Adrenal gland (tissue), 12 donors: ENCODE measurements around the gene CERS3. TPM values are rescaled to one million over a fixed set of nuclear protein-coding genes. Genes with fewer than 3 reads are reported as not detected.

Source experiments
- DNase-seq, 7 donors: peaks; one replicate each; pipeline ENCODE4 v3.0.0-alpha.2; 2019 to 2020
- H3K27ac ChIP-seq, 5 donors: fragments of 200-600 bp; sonication (generic) in 4 of 5; 1 replicate in 3 of 5; 2 replicates in 2 of 5; pipeline versions ENCODE4 v1.5.1 to v1.8.0; 2016 to 2020; ENCODE audit warnings: mild to moderate bottlenecking in 1 of 5
- H3K27me3 ChIP-seq: fragments of 200-600 bp; 2 replicates; pipeline ENCODE4 v1.8.0; 2021
- H3K36me3 ChIP-seq, 2 donors: fragments of 200-600 bp; replicated peaks in 1 of 2; 1 replicate in 1 of 2; 2 replicates in 1 of 2; pipeline versions ENCODE4 v1.5.1 to v1.8.0; 2018 to 2022
- H3K4me1 ChIP-seq, 2 donors: fragments of 200-600 bp; replicated peaks in 1 of 2; 1 replicate in 1 of 2; 2 replicates in 1 of 2; pipeline versions ENCODE4 v1.5.1 to v1.8.0; 2018 to 2021
- H3K4me3 ChIP-seq, 4 donors: fragments of 200-600 bp; sonication (generic) in 3 of 4; one replicate each; pipeline ENCODE4 v1.5.1; 2016 to 2018
- H3K9me3 ChIP-seq, 3 donors: fragments of 200-600 bp; sonication (generic) in 1 of 3; replicated peaks in 1 of 3; 1 replicate in 2 of 3; 2 replicates in 1 of 3; pipeline versions ENCODE4 v1.5.1 to v1.8.0; 2016 to 2021
- POLR2A ChIP-seq, 2 donors: fragments of 450-650 bp; IDR thresholded peaks; one replicate each; pipeline ENCODE4 v1.6.1; 2017; ENCODE audit warnings: antibody characterized with exemption in 2 of 2, mild to moderate bottlenecking in 2 of 2, moderate library complexity in 1 of 2
- WGBS, 4 donors: extraction: QIAGEN DNeasy Blood & Tissue Kit in 2 of 4; methylation state at CpG; one replicate each; pipeline versions ENCODE4 v1.1.5 to v1.1.7; 2013 to 2017; 5-methylcytosine and 5-hydroxymethylcytosine counted together
- intact Hi-C, 2 donors: fragments of 100-400 bp; cut with DNase I; formaldehyde crosslinking; loops; one replicate each; pipeline versions ENCODE4 v1.14.1 to v1.15.0; 2022 to 2023
- polyA plus RNA-seq, 3 donors: library from polyadenylated mRNA; stranded (reverse); fragments of 200-250 nt in 2 of 3; fragments of 350-450 nt in 1 of 3; fragmentation: Illumina TruSeq in 1 of 3; extraction: RNeasy Lipid Tissue Mini Kit (QIAGEN cat#74804) in 1 of 3; gene quantifications; one replicate each; pipeline ENCODE4 v1.2.3, GENCODE V29; 2013 to 2014
- total RNA-seq, 9 donors: library from RNA; depleted of rRNA in 4 of 9; stranded (reverse); fragments of >200 nt in 4 of 9; fragments of 120-200 nt in 1 of 9; fragmentation: NEBNext Ultra II Directional in 1 of 9; extraction: Animal tissue kit (Norgen Biotek cat#: 25700) in 1 of 9; gene quantifications; one replicate each; pipeline versions ENCODE4 v1.1.0 to v1.2.4, GENCODE V29; 2013 to 2023
- TF ChIP-seq, protein P1 (sequence below), 6 experiments: fragments of 450-650 bp in 4 of 6; fragments of 200-600 bp in 2 of 6; sonication (generic) in 1 of 6; IDR thresholded peaks; 1 replicate in 5 of 6; 2 replicates in 1 of 6; pipeline versions ENCODE4 v1.5.1 to v1.8.0; 2016 to 2021; ENCODE audit warnings: antibody characterized with exemption in 6 of 6, mild to moderate bottlenecking in 2 of 6, moderate library complexity in 1 of 6
- donor health status: healthy with polysubstance abuse.
- donor health status: Bipolar disorder and iron deficiency.
- donor health status: DM: yes; HTN: yes; CAD: no.
- donor health status: DM: no; HTN: no; CAD: no.
- donor health status: DM: no; HTN: no; CAD: no.
- donor health status: DM: yes; HTN: yes; CAD: no.

The CERS3 gene
- total and polyA plus RNA-seq, 12 donors, result 0.07 to 0.08 TPM; not detected in 10

DNA sequence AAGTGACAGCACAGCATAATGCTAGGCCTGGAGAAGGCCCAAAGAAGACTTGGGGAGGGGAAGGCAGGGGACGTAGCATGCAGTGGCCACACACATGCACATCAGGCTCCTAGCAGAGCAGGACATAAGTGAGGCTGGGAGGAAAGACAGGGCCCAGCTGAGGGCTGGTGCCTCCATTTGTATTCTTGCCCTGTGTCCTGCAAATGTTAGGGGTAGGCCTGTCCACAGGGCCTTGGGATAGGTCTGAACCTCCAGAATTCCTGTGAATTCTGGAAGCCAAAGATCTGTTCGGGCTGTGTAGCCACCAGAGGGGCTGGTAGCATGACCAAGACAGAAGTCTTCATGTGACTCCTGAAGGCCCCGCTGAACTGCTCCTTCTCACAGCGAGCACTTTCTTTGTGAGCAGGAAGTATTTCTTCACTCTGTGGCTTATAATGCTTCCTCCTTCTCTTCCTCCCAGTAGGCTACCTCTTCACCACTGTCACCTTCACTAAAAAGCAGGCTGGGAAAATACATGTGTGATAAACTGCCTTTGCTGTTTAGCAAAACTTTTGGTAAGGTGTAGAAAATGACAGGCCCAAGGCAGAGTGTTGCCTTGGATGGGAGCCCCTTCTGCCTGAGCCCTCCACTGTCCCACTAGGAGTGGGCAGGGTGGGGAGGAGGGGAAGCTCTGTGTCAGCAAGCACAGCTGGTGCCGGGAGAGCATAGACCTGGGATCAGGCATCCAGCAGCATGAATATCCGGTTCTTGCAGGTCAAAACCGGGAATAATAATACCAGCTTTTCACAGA is 8.4 kb downstream of the CERS3 start:
- WGBS, 4 donors, result 64 to 78% (median 69%) methylated on average over 5 to 7 of the region's 7 CpGs
- intact Hi-C loops, result no loop called here
- H3K9me3 ChIP-seq, result no peaks in the 10 kb centered on the region
- no peaks in the 10 kb centered on the region for H3K36me3 ChIP-seq
- no peak overlapping the region for H3K27ac ChIP-seq
- TF ChIP-seq, protein P1, sequence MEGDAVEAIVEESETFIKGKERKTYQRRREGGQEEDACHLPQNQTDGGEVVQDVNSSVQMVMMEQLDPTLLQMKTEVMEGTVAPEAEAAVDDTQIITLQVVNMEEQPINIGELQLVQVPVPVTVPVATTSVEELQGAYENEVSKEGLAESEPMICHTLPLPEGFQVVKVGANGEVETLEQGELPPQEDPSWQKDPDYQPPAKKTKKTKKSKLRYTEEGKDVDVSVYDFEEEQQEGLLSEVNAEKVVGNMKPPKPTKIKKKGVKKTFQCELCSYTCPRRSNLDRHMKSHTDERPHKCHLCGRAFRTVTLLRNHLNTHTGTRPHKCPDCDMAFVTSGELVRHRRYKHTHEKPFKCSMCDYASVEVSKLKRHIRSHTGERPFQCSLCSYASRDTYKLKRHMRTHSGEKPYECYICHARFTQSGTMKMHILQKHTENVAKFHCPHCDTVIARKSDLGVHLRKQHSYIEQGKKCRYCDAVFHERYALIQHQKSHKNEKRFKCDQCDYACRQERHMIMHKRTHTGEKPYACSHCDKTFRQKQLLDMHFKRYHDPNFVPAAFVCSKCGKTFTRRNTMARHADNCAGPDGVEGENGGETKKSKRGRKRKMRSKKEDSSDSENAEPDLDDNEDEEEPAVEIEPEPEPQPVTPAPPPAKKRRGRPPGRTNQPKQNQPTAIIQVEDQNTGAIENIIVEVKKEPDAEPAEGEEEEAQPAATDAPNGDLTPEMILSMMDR (IDR thresholded peaks at IDR 0.05), result no peak
- no peak for TF ChIP-seq POLR2A (IDR thresholded peaks at IDR 0.05)
- H3K4me3 ChIP-seq, result no peak overlapping the region
- DNase-seq, result peak in 1 of 7 donors; percentile 6
- H3K4me1 ChIP-seq, result no peaks in the 10 kb centered on the region
- no peaks in the 10 kb centered on the region for H3K27me3 ChIP-seq

DNA sequence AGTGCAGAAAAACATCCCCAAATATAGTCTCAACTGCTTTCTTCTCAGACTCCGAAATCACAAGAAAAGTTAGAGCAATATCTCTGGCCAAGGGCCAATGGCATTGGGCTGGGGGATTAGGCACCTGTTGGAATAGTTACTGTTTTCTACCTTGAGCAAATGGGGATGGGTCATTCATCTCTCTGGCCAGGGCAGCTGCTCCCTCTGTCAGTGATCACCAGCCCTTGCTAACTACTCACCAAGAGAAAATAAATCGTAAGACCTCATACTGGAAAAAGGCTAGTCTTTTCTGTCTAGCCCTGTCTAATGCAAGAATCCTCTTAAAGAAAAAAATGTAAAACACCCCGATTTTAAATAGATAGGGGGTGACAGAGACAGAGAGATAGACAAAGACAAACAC is 10.9 kb downstream of the CERS3 start:
- H3K27ac ChIP-seq, result no peak overlapping the region
- no peak for DNase-seq
- intact Hi-C loops, result no loop called here

DNA sequence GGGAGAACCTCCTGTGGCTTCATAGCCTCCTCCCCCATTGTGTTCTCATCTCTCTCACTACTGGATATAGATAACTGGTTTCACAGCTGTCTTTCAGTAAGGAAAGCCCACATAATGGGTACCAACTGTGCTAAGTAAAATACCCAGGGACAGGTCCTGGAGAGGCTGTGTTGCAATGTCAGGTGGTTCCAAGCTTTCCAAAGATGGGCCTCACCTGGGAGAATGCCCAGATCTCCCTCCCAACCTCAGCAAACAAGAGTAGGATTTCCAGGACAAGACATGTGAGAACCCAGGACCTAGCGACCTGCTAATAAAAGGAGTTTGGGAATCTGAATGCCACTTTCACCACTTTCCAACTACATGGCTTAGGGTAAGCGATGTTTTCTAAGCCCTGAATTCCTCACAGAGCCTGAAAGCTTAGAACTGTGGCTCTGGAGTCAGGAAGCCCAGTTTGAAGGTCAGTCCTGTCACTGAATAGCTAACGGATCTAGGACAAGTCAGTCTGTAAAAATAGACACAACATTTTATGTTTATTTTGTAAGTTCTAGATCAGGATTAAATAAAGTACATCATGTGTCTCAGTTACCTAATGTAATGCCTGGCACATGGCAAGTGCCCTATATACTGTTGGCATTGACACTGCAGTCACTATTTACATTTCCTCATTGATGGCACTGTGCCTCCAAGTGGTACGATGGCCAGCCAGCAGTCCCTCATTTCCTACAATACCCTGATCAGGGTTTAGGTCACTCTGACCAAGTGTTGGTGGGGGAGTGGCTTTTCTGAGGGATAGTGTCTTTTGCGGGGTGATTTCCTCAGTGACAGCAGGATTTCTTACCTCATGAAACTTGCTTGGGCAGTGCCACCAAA is 11.9 kb downstream of the CERS3 start:
- H3K4me3 ChIP-seq, result no peak overlapping the region
- TF ChIP-seq, protein P1 (IDR thresholded peaks at IDR 0.05), result no peak
- TF ChIP-seq POLR2A (IDR thresholded peaks at IDR 0.05), result no peak
- DNase-seq, result no peak
- H3K36me3 ChIP-seq, result no peaks in the 10 kb centered on the region
- no peaks in the 10 kb centered on the region for H3K27me3 ChIP-seq
- no peaks in the 10 kb centered on the region for H3K9me3 ChIP-seq
- intact Hi-C loops, result no loop called here
- no peaks in the 10 kb centered on the region for H3K4me1 ChIP-seq
- 57 to 65% (median 60%) methylated on average over 5 of the region's 5 CpGs for WGBS, 4 donors
- H3K27ac ChIP-seq, result no peak overlapping the region

More for the DNA sequence above, 10.9 kb downstream of the CERS3 start:
- no peaks in the 10 kb centered on the region for H3K9me3 ChIP-seq
- no peak for TF ChIP-seq POLR2A (IDR thresholded peaks at IDR 0.05)
- TF ChIP-seq, protein P1 (IDR thresholded peaks at IDR 0.05), result no peak
- no peaks in the 10 kb centered on the region for H3K36me3 ChIP-seq
- H3K4me3 ChIP-seq, result no peak overlapping the region
- H3K27me3 ChIP-seq, result no peaks in the 10 kb centered on the region
- 59 to 72% (median 66%) methylated on average over 3 of the region's 3 CpGs for WGBS, 4 donors
- H3K4me1 ChIP-seq, result no peaks in the 10 kb centered on the region

DNA sequence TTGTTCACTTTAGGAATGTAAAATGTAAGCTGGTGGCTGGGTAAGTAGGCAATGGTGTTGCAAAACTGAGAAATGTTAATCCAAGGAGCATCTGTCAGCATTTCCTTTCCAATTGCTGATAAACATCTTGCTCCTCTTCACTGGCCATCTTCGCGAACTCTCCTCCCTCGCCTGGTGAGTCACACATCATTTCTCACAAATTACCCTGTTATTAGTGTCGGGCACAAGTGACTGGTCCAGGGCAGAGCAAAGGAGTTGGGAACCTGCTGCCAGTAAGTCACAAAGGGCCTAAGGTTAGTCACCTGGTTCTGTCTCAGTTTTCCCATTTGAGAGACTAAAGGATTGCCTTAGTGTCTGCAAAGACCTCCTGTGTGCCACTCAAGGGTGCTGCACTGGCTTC is 13.0 kb downstream of the CERS3 start:
- DNase-seq, result no peak
- Histone ChIP-seq H3K27ac (no peak overlapping the region), H3K27me3 (no peaks in the 10 kb centered on the region), H3K36me3 (no peaks in the 10 kb centered on the region), H3K4me3 (no peak overlapping the region), H3K4me1 (no peaks in the 10 kb centered on the region), H3K9me3 (no peaks in the 10 kb centered on the region)
- no peak for TF ChIP-seq POLR2A (IDR thresholded peaks at IDR 0.05)
- TF ChIP-seq, protein P1 (IDR thresholded peaks at IDR 0.05), result no peak
- 51 to 87% (median 65%) methylated on average over 4 of the region's 4 CpGs for WGBS, 4 donors
- intact Hi-C loops, result no loop called here
